HCT116 (cell line): Measurements from ENCODE around the gene TNNC2.

ENCODE experiments used
- ATF3 ChIP-seq: IDR thresholded peaks from 2 replicates; pipeline ENCODE4 v1.6.1; 2012
- CEBPB ChIP-seq: IDR thresholded peaks from 2 replicates; pipeline ENCODE4 v1.6.1; 2012; ENCODE audit warnings: low read depth
- CTCF ChIP-seq, 3 experiments: fragments of 200-600 bp in 1 of 3; sonication (generic) in 1 of 3; IDR thresholded peaks in 2 of 3; conservative IDR thresholded peaks in 1 of 3; 2 replicates each; pipeline ENCODE4 v1.5.1; 2012 to 2017; ENCODE audit warnings: low read depth in 2 of 3, low read length in 2 of 3, antibody characterized with exemption in 1 of 3, borderline replicate concordance in 1 of 3, control low read depth in 1 of 3, mild to moderate bottlenecking in 1 of 3, mixed read lengths in 1 of 3, mixed run types in 1 of 3, moderate library complexity in 1 of 3; ENCODE audit not compliant: insufficient read depth in 1 of 3
- POLR2AphosphoS5 ChIP-seq: IDR thresholded peaks from 2 replicates; pipeline ENCODE4 v1.6.1; 2011; ENCODE audit warnings: mild to moderate bottlenecking, low read depth, low read length, moderate library complexity
- RAD21 ChIP-seq: IDR thresholded peaks from 2 replicates; pipeline ENCODE4 v1.6.1; 2012; ENCODE audit warnings: low read depth, mild to moderate bottlenecking
- REST ChIP-seq: IDR thresholded peaks from 2 replicates; pipeline ENCODE4 v1.6.1; 2012; ENCODE audit warnings: low read depth
- SRF ChIP-seq: IDR thresholded peaks from 2 replicates; pipeline ENCODE4 v1.6.1; 2012; ENCODE audit warnings: low read depth
- TF ChIP-seq, protein P1 (sequence below): IDR thresholded peaks from 2 replicates; pipeline ENCODE4 v1.6.1; 2012

- no peak for TF ChIP-seq CTCF (IDR thresholded peaks at IDR 0.05 in 2 of 3, conservative IDR thresholded peaks at IDR 0.05 in 1 of 3; ENCODE audit: borderline replicate concordance in 1 of 3, insufficient read depth in 1 of 3, low read depth in 2 of 3, low read length in 2 of 3)
- no peak for TF ChIP-seq REST
- TF ChIP-seq, protein P1, sequence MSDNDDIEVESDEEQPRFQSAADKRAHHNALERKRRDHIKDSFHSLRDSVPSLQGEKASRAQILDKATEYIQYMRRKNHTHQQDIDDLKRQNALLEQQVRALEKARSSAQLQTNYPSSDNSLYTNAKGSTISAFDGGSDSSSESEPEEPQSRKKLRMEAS: no peak
- no peak for TF ChIP-seq SRF
- TF ChIP-seq RAD21: no peak
- TF ChIP-seq CEBPB: no peak
- no peak for TF ChIP-seq ATF3
- no peak for TF ChIP-seq POLR2AphosphoS5
Measured at GRCh38 chr20:45810191-45810970, 16.7 kb downstream of the TNNC2 start.
